ENCODE data around the gene CNTNAP5. TPM values are rescaled to one million over a fixed set of nuclear protein-coding genes. Genes with fewer than 3 reads are reported as not detected.

The CNTNAP5 gene
- total RNA-seq, 1 experiment from 2014 or later, result not detected

DNA sequence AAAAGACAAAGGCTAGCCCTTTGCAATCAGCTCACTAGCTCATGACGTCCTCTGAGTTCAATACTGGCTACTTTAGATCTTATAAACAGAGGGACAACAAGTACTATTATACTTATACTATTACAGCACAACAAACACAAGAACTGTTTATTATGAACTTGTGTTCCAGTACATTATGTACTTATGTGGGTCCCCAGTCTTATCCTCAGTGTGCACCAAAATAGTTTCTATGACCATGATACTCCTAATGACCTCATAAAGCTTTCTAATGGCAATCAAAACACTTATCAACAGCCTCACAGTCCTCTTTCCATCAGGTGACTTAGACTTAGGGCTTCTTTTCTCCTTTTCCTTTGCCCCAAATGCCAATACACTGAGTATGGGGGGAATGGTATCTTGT, 614.4 kb downstream of the CNTNAP5 start:
- no peaks in the 10 kb centered on the region for H3K4me1 ChIP-seq (ENCODE audit: insufficient read depth, low read length, poor library complexity, severe bottlenecking)
- H3K36me3 ChIP-seq (ENCODE audit: insufficient read depth, low read length, poor library complexity, severe bottlenecking), result no peaks in the 10 kb centered on the region
- DNase-seq (ENCODE audit: low spot score), result no peak
- no TSS peak for BruUV-seq (replicated peaks)
- no peaks in the 10 kb centered on the region for H3K9me3 ChIP-seq (ENCODE audit: low read depth, low read length, poor library complexity, severe bottlenecking)
- H3K27ac ChIP-seq (ENCODE audit: low read depth, low read length, poor library complexity, severe bottlenecking), result no peak overlapping the region
- intact Hi-C loops (cut with micrococcal nuclease; ENCODE audit: unreplicated experiment), result no loop called here
- TF ChIP-seq, protein P1, sequence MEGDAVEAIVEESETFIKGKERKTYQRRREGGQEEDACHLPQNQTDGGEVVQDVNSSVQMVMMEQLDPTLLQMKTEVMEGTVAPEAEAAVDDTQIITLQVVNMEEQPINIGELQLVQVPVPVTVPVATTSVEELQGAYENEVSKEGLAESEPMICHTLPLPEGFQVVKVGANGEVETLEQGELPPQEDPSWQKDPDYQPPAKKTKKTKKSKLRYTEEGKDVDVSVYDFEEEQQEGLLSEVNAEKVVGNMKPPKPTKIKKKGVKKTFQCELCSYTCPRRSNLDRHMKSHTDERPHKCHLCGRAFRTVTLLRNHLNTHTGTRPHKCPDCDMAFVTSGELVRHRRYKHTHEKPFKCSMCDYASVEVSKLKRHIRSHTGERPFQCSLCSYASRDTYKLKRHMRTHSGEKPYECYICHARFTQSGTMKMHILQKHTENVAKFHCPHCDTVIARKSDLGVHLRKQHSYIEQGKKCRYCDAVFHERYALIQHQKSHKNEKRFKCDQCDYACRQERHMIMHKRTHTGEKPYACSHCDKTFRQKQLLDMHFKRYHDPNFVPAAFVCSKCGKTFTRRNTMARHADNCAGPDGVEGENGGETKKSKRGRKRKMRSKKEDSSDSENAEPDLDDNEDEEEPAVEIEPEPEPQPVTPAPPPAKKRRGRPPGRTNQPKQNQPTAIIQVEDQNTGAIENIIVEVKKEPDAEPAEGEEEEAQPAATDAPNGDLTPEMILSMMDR (conservative IDR thresholded peaks at IDR 0.05; ENCODE audit: low read depth, low read length), result no peak
- no peak for TF ChIP-seq EZH2 (IDR thresholded peaks at IDR 0.05; ENCODE audit: borderline replicate concordance, low read depth, low read length, poor library complexity, severe bottlenecking)
- CTCF ChIA-PET, result no interaction called here
- H3K4me3 ChIP-seq (ENCODE audit: low read depth, low read length, poor library complexity, severe bottlenecking), result no peak overlapping the region
- no peaks in the 10 kb centered on the region for H3K27me3 ChIP-seq (replicated peaks; ENCODE audit: insufficient read depth, low read depth, low read length, poor library complexity)
- POLR2A ChIA-PET (ENCODE audit: low non-redundant PET), result no interaction called here

DNA sequence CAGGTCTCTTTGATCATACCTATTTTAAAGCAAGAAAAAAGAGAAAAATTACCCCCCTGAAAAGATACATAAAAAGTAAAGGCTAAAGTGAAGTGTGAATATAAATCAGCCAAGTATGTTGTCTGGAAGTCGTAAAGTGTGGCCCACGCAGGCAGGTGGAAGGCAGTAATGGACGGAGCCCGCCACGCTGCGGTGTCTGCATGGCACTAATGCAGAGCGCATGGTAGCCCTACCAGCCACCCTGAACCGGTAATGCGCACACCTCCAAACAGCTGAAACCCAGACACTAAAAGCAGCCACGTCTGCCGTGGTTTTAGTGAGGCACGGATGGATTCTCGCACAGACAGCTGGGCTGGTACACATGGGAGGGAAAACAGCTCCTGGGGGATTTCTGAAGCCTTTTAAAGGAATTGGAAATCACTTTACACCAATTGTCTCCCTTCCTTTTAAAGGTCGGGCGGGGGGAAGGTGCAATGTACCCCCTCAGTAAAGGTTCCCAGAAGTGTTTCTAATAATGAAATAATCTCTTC, 615.2 kb downstream of the CNTNAP5 start:
- no peaks in the 10 kb centered on the region for H3K27me3 ChIP-seq (replicated peaks; ENCODE audit: insufficient read depth, low read depth, low read length, poor library complexity)
- TF ChIP-seq, protein P1 (conservative IDR thresholded peaks at IDR 0.05; ENCODE audit: low read depth, low read length), result no peak
- no peak for TF ChIP-seq EZH2 (IDR thresholded peaks at IDR 0.05; ENCODE audit: borderline replicate concordance, low read depth, low read length, poor library complexity, severe bottlenecking)
- no peak overlapping the region for H3K27ac ChIP-seq (ENCODE audit: low read depth, low read length, poor library complexity, severe bottlenecking)
- intact Hi-C loops (cut with micrococcal nuclease; ENCODE audit: unreplicated experiment), result no loop called here
- no peaks in the 10 kb centered on the region for H3K36me3 ChIP-seq (ENCODE audit: insufficient read depth, low read length, poor library complexity, severe bottlenecking)
- H3K4me1 ChIP-seq (ENCODE audit: insufficient read depth, low read length, poor library complexity, severe bottlenecking), result no peaks in the 10 kb centered on the region
- CTCF ChIA-PET, result no interaction called here
- no peak for DNase-seq (ENCODE audit: low spot score)
- no peaks in the 10 kb centered on the region for H3K9me3 ChIP-seq (ENCODE audit: low read depth, low read length, poor library complexity, severe bottlenecking)
- BruUV-seq (replicated peaks), result no TSS peak
- POLR2A ChIA-PET (ENCODE audit: low non-redundant PET), result no interaction called here
- no peak overlapping the region for H3K4me3 ChIP-seq (ENCODE audit: low read depth, low read length, poor library complexity, severe bottlenecking)

DNA sequence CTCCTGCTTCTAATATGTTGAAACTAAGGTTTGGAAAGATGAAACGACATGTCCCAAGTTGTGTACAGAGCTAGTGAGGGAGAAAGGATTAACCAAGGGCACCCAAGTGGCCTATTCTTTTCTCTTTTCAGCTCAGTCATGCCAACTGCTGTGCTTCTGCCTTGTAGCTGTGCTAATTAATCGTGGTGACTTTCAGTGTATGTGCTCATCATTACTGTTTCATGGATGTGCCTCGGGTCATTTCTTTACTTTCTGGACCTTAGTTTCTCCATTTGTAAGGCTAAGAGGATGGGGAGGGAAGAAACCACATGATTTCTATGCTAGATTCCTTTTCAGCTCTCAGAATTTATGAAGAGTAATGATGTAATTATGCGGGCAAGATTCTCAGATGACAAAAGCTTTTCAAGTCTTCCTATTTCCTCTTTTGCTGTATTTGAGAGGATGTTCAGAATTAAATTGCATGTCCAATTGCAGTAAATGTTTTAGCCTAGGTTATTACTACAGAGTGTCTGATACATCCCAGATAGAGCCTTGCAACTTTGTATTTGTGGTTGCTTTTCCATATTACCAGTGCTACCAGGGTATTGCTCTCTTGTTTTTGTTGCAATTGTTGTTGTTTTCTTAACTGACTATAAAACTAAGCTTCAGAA, 621.2 kb downstream of the CNTNAP5 start:
- intact Hi-C loops (cut with micrococcal nuclease; ENCODE audit: unreplicated experiment), result no loop called here
- no peaks in the 10 kb centered on the region for H3K27me3 ChIP-seq (replicated peaks; ENCODE audit: insufficient read depth, low read depth, low read length, poor library complexity)
- TF ChIP-seq EZH2 (IDR thresholded peaks at IDR 0.05; ENCODE audit: borderline replicate concordance, low read depth, low read length, poor library complexity, severe bottlenecking), result no peak
- TF ChIP-seq, protein P1 (conservative IDR thresholded peaks at IDR 0.05; ENCODE audit: low read depth, low read length), result no peak
- DNase-seq (ENCODE audit: low spot score), result no peak
- ChIA-PET POLR2A (ENCODE audit: low non-redundant PET) (no interaction called here), CTCF (no interaction called here)
- H3K27ac ChIP-seq (ENCODE audit: low read depth, low read length, poor library complexity, severe bottlenecking), result no peak overlapping the region
- no TSS peak for BruUV-seq (replicated peaks)
- no peaks in the 10 kb centered on the region for H3K36me3 ChIP-seq (ENCODE audit: insufficient read depth, low read length, poor library complexity, severe bottlenecking)
- H3K4me1 ChIP-seq (ENCODE audit: insufficient read depth, low read length, poor library complexity, severe bottlenecking), result no peaks in the 10 kb centered on the region
- no peaks in the 10 kb centered on the region for H3K9me3 ChIP-seq (ENCODE audit: low read depth, low read length, poor library complexity, severe bottlenecking)
- no peak overlapping the region for H3K4me3 ChIP-seq (ENCODE audit: low read depth, low read length, poor library complexity, severe bottlenecking)
